Measurements from ENCODE around the gene TEP1. TPM values are rescaled to one million over a fixed set of nuclear protein-coding genes. Genes with fewer than 3 reads are reported as not detected.

The TEP1 gene
- total and polyA plus RNA-seq, 2 of the 13 experiments (the other 11 are each of a cell fraction or from before 2014, with no cell fraction given), result 11.0 to 12.8 TPM

- TF ChIP-seq AKNA (CRISPR knock-in tag; IDR thresholded peaks at IDR 0.05; ENCODE audit: borderline replicate concordance) (no peak), ISX (CRISPR knock-in tag; conservative IDR thresholded peaks at IDR 0.05) (no peak), TIGD3 (CRISPR knock-in tag; IDR thresholded peaks at IDR 0.05; ENCODE audit: borderline replicate concordance) (no peak), MAFK (conservative IDR thresholded peaks at IDR 0.05 in 1 of 2, IDR thresholded peaks at IDR 0.05 in 1 of 2; ENCODE audit: low read length in 2 of 2) (no peak), GFI1 (CRISPR knock-in tag; IDR thresholded peaks at IDR 0.05; ENCODE audit: borderline replicate concordance) (no peak), PBX2 (CRISPR knock-in tag; IDR thresholded peaks at IDR 0.05) (no peak), TBX3 (IDR thresholded peaks at IDR 0.05; ENCODE audit: borderline replicate concordance) (no peak), ZNF501 (CRISPR knock-in tag; IDR thresholded peaks at IDR 0.05) (no peak), ZBTB14 (CRISPR knock-in tag; IDR thresholded peaks at IDR 0.05) (no peak), ZNF816 (CRISPR knock-in tag; IDR thresholded peaks at IDR 0.05; ENCODE audit: borderline replicate concordance) (no peak), MAF1 (CRISPR knock-in tag; IDR thresholded peaks at IDR 0.05; ENCODE audit: borderline replicate concordance) (no peak), HMGXB4 (CRISPR knock-in tag; IDR thresholded peaks at IDR 0.05; ENCODE audit: borderline replicate concordance in 1 of 2, low read depth in 1 of 2) (peak; percentile 43 to 46; a peak in 2 of 4 replicates), ZNF784 (CRISPR knock-in tag; IDR thresholded peaks at IDR 0.05; ENCODE audit: borderline replicate concordance) (no peak), FIP1L1 (IDR thresholded peaks at IDR 0.05; ENCODE audit: borderline replicate concordance, insufficient read depth, low read depth, low read length) (no peak), ZNF552 (CRISPR knock-in tag; IDR thresholded peaks at IDR 0.05; ENCODE audit: borderline replicate concordance) (no peak)
Observed at GRCh38 chr14:20327005-20327869, 86.1 kb downstream of the TEP1 start (continued).
